Renal pelvis (tissue), 12 donors: Measurements from ENCODE around the gene PDPK1. TPM values are rescaled to one million over a fixed set of nuclear protein-coding genes. Genes with fewer than 3 reads are reported as not detected.

ENCODE experiments used
- DNase-seq: peaks from one replicate; pipeline ENCODE4 v3.0.0-alpha.2; 2013
- long read RNA-seq, 16 experiments: transcript quantifications; one replicate each; lab custom pipeline, GENCODE V29; 2026
- polyA plus RNA-seq, 3 donors: library from polyadenylated mRNA; unstranded; fragments of 120-200 nt; gene quantifications; one replicate each; pipeline ENCODE4 v1.2.1, GENCODE V29; 2013; ENCODE audit not compliant: insufficient read length in 3 of 3

The PDPK1 gene
- polyA plus RNA-seq = 10 to 100 TPM; 49.4 to 51.4 (median 50.1) TPM
- long read RNA-seq, donor 1, full-length matches to known transcripts = 15 of 15 reads
- long read RNA-seq, donor 1, partial matches to known transcripts = 0 of 15 reads
- long read RNA-seq, donor 1, other reads (novel, unspliced or antisense) = 0 of 15 reads
- long read RNA-seq, donor 2, full-length matches to known transcripts = 9 of 15 reads
- long read RNA-seq, donor 2, partial matches to known transcripts = 6 of 15 reads
- long read RNA-seq, donor 2, other reads (novel, unspliced or antisense) = 0 of 15 reads
- long read RNA-seq, donor 3, full-length matches to known transcripts = 9 of 9 reads
- long read RNA-seq, donor 3, partial matches to known transcripts = 0 of 9 reads
- long read RNA-seq, donor 3, other reads (novel, unspliced or antisense) = 0 of 9 reads
- long read RNA-seq, donor 4, full-length matches to known transcripts = 6 of 6 reads
- long read RNA-seq, donor 4, partial matches to known transcripts = 0 of 6 reads
- long read RNA-seq, donor 4, other reads (novel, unspliced or antisense) = 0 of 6 reads
- long read RNA-seq, donor 5, full-length matches to known transcripts = 6 of 6 reads
- long read RNA-seq, donor 5, partial matches to known transcripts = 0 of 6 reads
- long read RNA-seq, donor 5, other reads (novel, unspliced or antisense) = 0 of 6 reads
- long read RNA-seq, donor 6, full-length matches to known transcripts = 20 of 33 reads
- long read RNA-seq, donor 6, partial matches to known transcripts = 13 of 33 reads
- long read RNA-seq, donor 6, other reads (novel, unspliced or antisense) = 0 of 33 reads
- long read RNA-seq, donor 7, full-length matches to known transcripts = 7 of 7 reads
- long read RNA-seq, donor 7, partial matches to known transcripts = 0 of 7 reads
- long read RNA-seq, donor 7, other reads (novel, unspliced or antisense) = 0 of 7 reads
- long read RNA-seq, donor 8, full-length matches to known transcripts = 2 of 7 reads
- long read RNA-seq, donor 8, partial matches to known transcripts = 5 of 7 reads
- long read RNA-seq, donor 8, other reads (novel, unspliced or antisense) = 0 of 7 reads
- long read RNA-seq, donor 9, full-length matches to known transcripts = 25 of 31 reads
- long read RNA-seq, donor 9, partial matches to known transcripts = 6 of 31 reads
- long read RNA-seq, donor 9, other reads (novel, unspliced or antisense) = 0 of 31 reads
- long read RNA-seq, donor 10, full-length matches to known transcripts = 7 of 22 reads
- long read RNA-seq, donor 10, partial matches to known transcripts = 15 of 22 reads
- long read RNA-seq, donor 10, other reads (novel, unspliced or antisense) = 0 of 22 reads
- long read RNA-seq, donor 11, full-length matches to known transcripts = 7 of 7 reads
- long read RNA-seq, donor 11, partial matches to known transcripts = 0 of 7 reads
- long read RNA-seq, donor 11, other reads (novel, unspliced or antisense) = 0 of 7 reads
- long read RNA-seq, donor 12, full-length matches to known transcripts = 14 of 21 reads
- long read RNA-seq, donor 12, partial matches to known transcripts = 7 of 21 reads
- long read RNA-seq, donor 12, other reads (novel, unspliced or antisense) = 0 of 21 reads
- long read RNA-seq, donor 13, full-length matches to known transcripts = 5 of 38 reads
- long read RNA-seq, donor 13, partial matches to known transcripts = 33 of 38 reads
- long read RNA-seq, donor 13, other reads (novel, unspliced or antisense) = 0 of 38 reads
- long read RNA-seq, donor 14 = 0 reads
- long read RNA-seq, donor 15 = 0 reads
- long read RNA-seq, donor 16, full-length matches to known transcripts = 19 of 19 reads
- long read RNA-seq, donor 16, partial matches to known transcripts = 0 of 19 reads
- long read RNA-seq, donor 16, other reads (novel, unspliced or antisense) = 0 of 19 reads

DNA sequence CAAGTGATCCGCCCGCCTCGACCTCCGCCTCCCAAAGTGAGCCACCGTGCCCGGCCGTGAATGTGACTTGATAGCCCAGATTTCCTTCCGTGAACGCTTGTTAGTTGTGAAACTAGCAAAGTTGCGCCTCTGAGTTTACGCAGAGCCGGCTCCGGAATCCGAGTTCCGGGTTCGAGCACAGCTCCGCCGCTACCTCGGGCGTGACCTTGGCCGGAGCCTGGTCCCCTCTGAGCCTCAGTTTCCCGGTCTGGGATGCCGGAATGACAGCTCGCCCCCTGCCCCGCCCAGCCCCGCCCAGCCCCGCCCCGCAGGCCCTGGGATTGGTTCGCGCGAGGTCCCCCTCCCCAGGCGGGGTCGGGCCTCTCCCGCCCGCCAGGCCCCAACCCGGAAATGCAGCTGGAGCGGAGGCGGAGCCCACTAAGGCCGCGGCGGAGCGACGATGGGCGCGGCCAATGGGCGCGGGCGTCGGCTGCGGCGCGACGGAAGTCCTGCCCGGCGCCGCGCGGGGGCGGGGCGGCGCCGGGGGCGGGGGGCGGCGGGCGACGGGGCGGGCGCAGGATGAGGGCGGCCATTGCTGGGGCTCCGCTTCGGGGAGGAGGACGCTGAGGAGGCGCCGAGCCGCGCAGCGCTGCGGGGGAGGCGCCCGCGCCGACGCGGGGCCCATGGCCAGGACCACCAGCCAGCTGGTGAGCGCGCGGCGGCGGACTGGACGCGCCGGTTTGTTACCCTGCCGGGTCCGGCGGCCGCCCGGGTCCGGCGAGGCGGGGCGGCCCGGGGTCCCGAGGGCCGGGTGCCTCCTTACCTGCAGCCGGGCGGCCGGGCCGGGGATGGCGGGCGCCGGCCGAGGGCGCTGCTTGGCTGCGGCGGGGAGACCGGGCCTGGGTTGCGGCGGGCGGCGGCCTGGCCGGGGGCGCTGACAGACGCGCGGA, at the start of gene PDPK1:
Gene PDPK1 (plus strand): TSS at position 571 of the 929 bp plus-strand sequence. CDS start 92 bp downstream, at position 663.
- peak; percentile 95 for DNase-seq

DNA sequence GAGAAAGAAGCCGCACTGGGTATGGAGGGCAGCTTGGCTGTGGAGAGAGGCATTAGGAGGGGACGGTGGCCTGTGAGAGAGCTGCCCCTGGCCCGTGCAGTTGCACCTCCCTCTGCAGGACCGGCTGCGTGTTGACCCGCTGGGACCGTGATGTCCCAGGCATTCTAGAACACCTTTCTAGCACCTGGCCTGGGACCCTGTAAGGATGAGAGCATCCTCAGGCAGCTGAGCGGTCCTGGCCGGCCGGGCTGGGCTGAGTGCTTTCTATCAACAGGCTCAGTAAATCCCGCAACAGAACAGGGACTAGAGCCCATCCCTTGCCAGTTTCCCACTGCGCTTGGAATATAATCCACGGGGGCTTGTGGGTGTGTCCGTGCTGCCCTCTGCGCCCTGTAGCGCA, 48.2 kb upstream of the PDPK1 start:
- no peak for DNase-seq

DNA sequence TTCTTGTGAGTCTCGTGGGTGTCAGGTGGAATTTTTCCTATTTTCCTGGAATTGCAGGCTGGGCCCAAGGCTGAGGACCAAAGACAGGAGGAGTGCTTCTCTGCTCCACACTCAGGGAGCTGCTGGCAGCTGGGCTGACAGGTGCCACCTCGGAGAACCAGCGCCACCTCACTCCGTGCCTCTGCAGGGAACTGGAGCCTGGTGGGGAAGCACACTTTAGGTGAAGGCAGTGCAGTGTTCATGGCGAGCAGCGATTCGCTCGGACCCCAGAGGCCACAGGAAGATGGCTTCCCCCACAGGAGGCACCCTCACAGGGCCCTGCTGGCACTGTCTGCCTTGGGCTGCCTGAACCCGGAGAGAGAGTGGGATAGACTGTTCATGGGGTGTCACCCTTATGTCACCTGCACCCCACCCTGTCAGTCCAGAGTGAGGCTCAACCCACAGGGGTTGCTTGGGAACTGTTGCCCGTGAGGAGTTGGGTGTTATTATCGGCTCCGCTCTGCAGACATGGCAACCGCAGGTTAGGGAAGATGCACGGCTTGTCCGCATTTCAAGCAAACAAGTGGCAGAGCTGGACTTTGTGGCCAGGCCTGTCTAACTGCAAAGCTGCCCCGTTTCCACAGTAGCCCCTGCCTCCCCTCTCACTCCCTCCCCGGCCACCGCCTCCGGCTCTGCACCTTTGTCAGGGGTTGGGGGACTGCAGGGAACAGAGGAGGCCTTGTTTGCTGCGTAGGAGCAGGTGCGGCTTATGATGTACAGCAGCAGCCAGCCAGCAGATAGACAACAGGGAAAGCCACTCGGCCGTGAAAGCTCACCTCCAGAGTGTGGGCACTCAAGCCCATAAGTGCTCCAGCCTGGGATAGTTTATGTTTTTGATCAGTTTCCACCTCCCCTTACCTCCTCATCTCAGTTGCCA, 47.4 kb upstream of the PDPK1 start:
- no peak for DNase-seq

DNA sequence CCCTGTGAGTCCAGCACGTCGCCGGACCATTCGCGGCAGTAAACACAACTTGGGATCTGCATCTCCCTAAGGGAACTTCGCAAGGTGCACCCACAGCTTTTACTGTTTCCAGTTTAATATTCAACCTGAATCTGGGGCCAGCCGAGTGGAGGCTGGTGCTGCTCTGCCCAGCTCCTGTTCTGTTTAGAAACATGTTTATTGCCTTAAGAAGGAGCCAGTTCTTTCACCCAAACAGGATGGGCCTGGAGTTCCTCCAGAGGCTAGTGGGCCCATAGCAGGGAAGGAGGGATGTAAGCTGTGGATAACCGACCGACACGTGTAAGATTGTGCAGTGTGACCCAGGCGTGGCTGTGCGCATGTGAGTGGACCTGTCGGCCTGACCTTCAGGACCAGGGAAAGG, 45.5 kb upstream of the PDPK1 start:
- no peak for DNase-seq

DNA sequence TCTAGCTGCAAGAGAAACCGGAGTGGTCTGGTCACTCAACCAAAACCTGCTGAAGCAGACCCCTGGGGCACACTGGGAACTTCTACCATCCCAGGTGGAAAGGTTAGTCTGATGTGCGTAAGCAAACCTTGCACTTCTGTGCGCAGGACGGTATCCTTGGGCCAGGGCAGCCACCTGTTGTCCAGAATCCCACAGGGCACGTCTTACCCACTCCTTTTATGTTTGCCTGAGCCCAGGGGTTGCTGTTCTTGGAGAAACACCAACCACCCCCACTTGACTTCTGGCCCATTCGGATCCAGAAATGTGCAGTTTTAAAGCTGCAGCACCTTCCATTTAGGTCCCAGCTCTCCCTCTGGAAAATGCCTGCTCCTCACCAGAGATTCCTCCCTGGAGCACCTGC, 44.2 kb upstream of the PDPK1 start:
- DNase-seq = no peak

DNA sequence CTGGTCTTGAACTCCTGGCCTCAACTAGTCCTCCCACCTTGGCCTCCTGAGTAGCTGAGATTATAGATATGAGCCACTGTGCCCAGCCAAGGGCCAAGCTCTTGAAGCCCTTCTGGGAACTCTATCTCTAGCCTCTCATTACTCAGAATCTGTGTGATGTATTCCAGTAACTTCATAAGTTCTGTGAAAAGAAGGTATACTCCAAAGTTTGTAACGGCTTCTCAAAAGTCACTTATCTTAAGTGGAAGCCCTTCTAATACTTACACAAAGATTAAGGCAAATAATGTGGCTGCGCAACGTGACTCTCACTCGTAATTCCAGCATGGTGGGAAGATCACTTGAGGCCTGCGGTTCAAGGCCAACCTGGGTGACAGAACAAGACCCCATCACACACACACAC, 43.2 kb upstream of the PDPK1 start:
- no peak for DNase-seq

DNA sequence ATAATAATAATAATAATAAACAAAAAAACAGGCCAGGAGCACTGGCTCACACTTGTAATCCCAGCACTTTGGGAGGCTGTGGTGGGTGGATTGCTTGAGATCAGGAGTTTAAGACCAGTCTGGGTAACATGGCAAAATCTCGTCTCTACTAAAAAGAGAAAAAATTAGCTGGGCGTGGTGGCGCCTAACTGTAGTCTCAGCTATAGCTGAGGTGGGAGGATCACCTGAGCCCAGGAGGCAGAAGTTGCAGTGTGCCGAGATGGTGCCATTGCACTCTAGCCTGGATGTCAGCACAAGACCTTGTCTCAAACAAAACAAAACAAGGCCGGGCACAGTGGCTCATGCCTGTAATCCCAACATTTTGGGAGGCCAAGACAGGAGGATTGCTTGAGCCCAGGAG, 42.8 kb upstream of the PDPK1 start:
- DNase-seq = no peak

DNA sequence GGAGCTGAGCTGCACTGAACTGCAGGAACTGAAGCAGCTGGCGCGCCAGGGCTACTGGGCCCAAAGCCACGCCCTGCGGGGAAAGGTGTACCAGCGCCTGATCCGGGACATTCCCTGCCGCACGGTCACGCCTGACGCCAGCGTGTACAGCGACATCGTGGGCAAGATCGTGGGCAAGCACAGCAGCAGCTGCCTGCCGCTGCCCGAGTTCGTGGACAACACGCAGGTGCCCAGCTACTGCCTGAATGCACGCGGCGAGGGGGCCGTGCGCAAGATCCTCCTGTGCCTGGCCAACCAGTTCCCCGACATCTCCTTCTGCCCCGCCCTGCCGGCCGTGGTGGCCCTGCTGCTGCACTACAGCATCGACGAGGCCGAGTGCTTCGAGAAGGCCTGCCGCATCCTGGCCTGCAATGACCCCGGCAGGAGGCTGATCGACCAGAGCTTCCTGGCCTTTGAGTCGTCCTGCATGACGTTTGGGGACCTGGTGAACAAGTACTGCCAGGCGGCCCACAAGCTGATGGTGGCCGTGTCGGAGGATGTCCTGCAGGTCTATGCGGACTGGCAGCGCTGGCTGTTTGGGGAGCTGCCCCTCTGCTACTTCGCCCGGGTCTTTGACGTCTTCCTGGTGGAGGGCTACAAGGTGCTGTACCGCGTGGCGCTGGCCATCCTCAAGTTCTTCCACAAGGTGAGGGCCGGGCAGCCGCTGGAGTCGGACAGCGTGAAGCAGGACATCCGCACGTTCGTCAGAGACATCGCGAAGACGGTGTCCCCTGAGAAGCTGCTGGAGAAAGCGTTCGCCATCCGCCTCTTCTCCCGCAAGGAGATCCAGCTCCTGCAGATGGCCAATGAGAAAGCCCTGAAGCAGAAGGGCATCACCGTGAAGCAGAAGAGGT, 41.4 kb upstream of the PDPK1 start:
- no peak for DNase-seq

DNA sequence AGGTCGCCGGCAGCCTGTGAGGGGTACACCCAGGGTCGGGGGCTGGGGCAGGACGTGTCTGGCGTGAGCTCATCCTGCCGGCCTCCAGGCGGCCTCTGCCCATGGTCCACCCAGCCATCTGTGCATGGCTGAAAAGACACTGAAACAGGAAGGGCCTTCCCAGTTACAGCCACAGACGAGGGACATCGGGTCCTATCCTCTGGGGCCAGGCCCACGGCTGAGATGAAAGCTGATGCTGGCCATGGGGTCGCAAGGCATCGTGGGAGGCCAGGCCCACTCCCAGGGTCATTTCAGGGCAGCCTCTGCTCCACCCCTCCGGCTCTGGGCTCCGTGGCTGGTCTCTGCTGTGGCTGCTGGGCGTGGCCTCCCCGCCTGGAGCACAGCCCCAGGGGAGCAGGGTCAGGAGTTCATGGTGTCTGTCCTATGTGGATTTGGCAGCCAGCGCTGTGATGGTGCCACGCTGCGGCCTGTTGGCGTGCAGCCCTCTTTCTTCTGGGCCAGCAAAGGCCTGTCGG, 40.6 kb upstream of the PDPK1 start:
- DNase-seq = no peak

DNA sequence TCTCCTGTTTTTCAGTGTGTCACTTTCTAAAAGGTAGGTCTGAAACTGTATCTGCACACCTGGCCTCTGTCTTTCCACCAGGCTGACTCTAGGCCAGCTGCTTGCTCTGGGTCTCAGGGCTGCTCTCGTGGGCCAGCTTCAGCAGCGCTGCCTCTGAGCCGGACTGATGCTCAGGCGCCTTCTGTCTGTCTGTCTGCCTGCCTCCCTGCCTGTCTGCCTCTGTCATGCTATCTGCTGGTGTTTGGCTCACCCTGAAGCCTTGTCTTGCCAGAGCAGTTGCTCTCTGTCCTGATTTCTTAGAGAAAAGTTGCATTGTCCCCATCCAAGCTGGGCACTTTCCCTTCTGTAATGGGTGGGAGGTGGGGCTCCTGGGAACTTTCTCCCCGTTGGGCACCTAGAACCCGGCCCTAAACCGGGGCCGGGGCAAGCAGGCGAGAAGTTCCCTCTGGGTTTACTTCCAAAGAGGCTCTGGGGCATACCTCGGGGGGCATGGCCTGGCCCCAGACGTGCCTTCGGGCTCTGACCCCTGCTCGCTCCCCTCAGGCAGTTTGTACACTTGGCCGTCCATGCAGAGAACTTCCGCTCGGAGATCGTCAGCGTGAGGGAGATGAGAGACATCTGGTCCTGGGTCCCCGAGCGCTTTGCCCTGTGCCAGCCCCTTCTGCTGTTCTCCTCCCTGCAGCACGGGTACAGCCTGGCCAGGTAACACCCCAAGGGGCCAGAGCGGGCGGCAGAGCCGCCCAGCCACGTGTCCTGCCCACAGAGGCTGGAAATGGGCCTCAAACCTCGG, 39.9 kb upstream of the PDPK1 start:
- no peak for DNase-seq

DNA sequence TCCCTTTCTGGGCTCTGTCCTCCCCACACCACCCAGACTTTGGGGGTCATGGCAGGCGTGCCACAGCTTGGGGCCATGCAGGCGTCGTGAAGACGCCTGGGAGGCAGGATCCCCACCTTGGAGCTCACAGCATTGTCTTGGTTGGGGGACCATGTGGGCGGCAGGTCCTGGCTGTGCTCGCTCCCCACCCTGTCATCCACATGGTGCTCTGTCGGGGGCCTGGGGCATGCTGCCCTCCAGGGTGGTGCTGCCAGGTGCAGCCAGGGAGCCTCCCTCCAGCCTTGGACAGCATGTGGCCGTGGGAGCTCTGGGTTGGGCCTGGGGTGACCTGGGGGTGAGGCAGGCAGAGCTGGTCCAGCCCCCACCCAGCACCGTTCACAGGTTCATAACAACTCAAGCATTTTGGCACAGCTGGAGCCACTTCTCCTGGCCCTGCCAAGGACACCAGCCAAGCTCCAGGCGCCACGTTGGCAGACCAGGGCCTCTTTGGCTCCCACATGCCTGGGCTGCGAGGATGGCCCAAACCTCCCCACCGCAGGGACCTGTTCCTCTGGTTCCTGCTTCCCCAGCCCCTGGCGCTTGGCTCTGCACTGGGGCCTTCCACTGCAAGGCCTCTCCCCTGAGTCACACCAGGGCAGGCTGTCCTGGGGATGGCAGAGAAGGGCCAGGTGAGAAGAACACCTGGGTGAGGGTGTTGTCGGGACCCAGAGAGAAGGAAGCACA, 39.1 kb upstream of the PDPK1 start:
- DNase-seq = no peak

DNA sequence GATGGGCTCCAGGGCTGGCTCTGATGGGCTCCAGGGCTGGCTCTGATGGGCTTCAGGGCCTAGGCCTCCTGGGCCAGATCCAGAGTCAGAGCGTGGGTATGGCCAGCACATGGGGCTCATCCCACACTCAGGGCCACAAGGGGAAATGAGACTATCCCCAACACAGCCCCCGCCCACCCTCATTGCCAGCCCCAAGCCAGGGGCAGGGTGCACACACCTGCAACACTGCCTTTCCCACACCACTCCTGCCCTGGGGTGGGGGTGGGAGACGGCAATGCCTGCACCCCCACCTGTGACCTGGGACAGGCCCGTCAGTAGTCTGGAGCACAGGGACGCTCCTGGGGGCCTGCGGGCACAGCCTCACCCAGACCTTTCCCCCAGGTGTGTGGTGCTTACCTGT, 38.4 kb upstream of the PDPK1 start:
- DNase-seq = no peak

DNA sequence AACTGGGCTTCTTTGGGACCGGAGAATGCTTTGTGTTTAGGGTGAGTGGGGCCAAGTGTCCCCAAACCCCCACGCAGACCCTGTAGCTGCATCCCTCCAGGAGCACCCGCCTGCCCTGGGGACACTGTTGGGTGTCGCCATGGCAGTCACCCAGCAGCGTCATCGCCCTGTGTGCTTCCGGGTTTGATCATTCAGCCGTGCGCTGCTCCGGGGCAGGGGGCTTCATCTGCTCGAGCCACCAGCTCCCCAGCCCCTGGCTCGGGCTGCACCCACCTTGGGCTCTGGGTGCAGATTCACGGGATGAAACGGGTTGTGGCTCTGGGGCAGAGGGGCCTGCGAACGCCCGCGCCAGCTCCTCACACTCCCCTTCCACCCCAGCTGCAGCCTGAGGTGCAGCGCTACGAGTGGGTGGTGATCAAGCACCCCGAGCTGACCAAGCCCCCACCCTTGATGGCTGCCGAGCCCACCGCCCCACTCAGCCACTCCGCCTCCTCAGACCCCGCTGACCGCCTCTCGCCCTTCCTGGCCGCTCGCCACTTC, 37.9 kb upstream of the PDPK1 start:
- no peak for DNase-seq

DNA sequence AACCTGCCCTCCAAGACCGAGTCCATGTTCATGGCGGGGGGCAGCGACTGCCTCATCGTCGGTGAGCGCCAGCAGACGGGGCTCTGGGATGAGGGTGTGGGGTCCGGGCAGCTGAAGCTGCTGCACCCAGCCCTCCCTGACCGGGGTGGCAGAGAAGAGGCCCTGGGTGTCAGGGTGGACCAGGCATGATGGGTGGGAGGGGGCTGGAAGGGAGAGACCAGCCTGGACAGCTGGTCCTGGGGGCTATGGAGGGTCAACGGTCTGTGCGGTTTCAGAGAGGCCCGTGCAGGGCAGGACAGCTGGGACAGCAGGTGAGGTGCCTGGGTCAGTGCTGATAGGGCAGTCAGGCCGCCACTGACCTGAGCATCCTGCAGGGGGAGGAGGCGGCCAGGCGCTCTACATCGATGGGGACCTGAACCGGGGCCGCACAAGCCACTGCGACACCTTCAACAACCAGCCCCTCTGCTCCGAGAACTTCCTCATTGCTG, 37.3 kb upstream of the PDPK1 start:
- no peak for DNase-seq
